H1 (cell line): Measurements from ENCODE around the gene LMBR1. TPM values are rescaled to one million over a fixed set of nuclear protein-coding genes. Genes with fewer than 3 reads are reported as not detected.
"Not testable (repeated sequence)": the region's sequence is repeated elsewhere in the genome, so short reads cannot be mapped to it uniquely, and the experiment has no call there.

Source experiments
- CTCF ChIA-PET: fragments of 300-600 bp; sonication (Branson Sonifier 250); formaldehyde crosslinking; loops from one replicate; lab custom pipeline; 2021; ENCODE audit not compliant: partially characterized antibody; lab: Charles Lee
- POLR2A ChIA-PET: fragments of 300-600 bp; sonication (Branson Sonifier 250); formaldehyde crosslinking; loops from one replicate; lab custom pipeline; 2021; ENCODE audit warnings: inconsistent platforms; ENCODE audit not compliant: partially characterized antibody; lab: Charles Lee
- DNase-seq, 2 experiments: peaks; one replicate each; pipeline versions ENCODE4 v3.0.0 to v3.0.0-alpha.2; 2010 to 2022; ENCODE audit warnings: low spot score in 2 of 2, low read depth in 1 of 2, mixed read lengths in 1 of 2
- FAIRE-seq: peaks from 2 replicates; lab custom pipeline; 2011; peaks lifted over from hg19 to GRCh38; lab: Jason Lieb, UNC
- H2AFZ ChIP-seq: 2 replicates; pipeline ENCODE4 v1.8.1; 2012; ENCODE audit warnings: low read length, inconsistent platforms
- H2AK5ac ChIP-seq: 2 replicates; pipeline ENCODE4 v1.6.1; 2013; ENCODE audit warnings: low read depth, low read length
- H2BK120ac ChIP-seq: replicated peaks from 2 replicates; pipeline ENCODE3; 2013; ENCODE audit warnings: low read depth, low read length, inconsistent platforms
- H2BK12ac ChIP-seq: 2 replicates; pipeline ENCODE4 v1.6.1; 2013; ENCODE audit warnings: low read depth, low read length
- H2BK15ac ChIP-seq: 2 replicates; pipeline ENCODE4 v1.6.1; 2013; ENCODE audit warnings: low read length
- H2BK20ac ChIP-seq: 2 replicates; pipeline ENCODE4 v1.6.1; 2013; ENCODE audit warnings: low read length
- H2BK5ac ChIP-seq: 2 replicates; pipeline ENCODE4 v1.6.1; 2013; ENCODE audit warnings: low read depth, low read length
- H3K14ac ChIP-seq: 2 replicates; pipeline ENCODE4 v1.6.1; 2013; ENCODE audit warnings: inconsistent platforms; ENCODE audit not compliant: insufficient read length
- H3K18ac ChIP-seq: 2 replicates; pipeline ENCODE4 v1.6.1; 2013; ENCODE audit warnings: low read length; ENCODE audit errors: extremely low read depth
- H3K23ac ChIP-seq: 2 replicates; pipeline ENCODE4 v1.6.1; 2013; ENCODE audit warnings: inconsistent platforms; ENCODE audit not compliant: insufficient read length
- H3K23me2 ChIP-seq: 2 replicates; pipeline ENCODE4 v1.6.1; 2013; ENCODE audit warnings: low read depth, low read length
- H3K27ac ChIP-seq: 2 replicates; pipeline ENCODE4 v1.6.1; 2011; ENCODE audit warnings: low read depth, low read length, inconsistent platforms
- H3K27me3 ChIP-seq, 4 experiments: replicated peaks in 1 of 4; 1 replicate in 1 of 4; 2 replicates in 3 of 4; pipeline versions ENCODE4 v1.6.1 to v1.8.1; 2011 to 2013; ENCODE audit warnings: low read length in 3 of 4, mild to moderate bottlenecking in 3 of 4, inconsistent platforms in 2 of 4, mixed read lengths in 2 of 4, moderate library complexity in 1 of 4; ENCODE audit not compliant: control insufficient read depth in 3 of 4, insufficient read depth in 3 of 4; ENCODE audit errors: extremely low read depth in 1 of 4
- H3K36me3 ChIP-seq, 4 experiments: 2 replicates each; pipeline versions ENCODE4 v1.6.1 to v1.8.1; 2011 to 2013; ENCODE audit warnings: mild to moderate bottlenecking in 4 of 4, low read length in 3 of 4, moderate library complexity in 2 of 4, control low read depth in 1 of 4, inconsistent platforms in 1 of 4; ENCODE audit not compliant: insufficient read depth in 4 of 4, control insufficient read depth in 2 of 4
- H3K4ac ChIP-seq: replicated peaks from 2 replicates; pipeline ENCODE3; 2013; ENCODE audit warnings: low read length, low read depth, mixed read lengths, inconsistent platforms; ENCODE audit not compliant: insufficient read length
- H3K4me1 ChIP-seq, 4 experiments: replicated peaks in 1 of 4; 1 replicate in 1 of 4; 2 replicates in 3 of 4; pipeline versions ENCODE4 v1.6.1 to v1.8.1; 2011 to 2013; ENCODE audit warnings: low read length in 3 of 4, inconsistent platforms in 2 of 4, mixed read lengths in 1 of 4; ENCODE audit not compliant: insufficient read depth in 4 of 4, control insufficient read depth in 3 of 4
- H3K4me2 ChIP-seq, 2 experiments: 2 replicates each; pipeline versions ENCODE4 v1.6.1 to v1.8.1; 2011 to 2013; ENCODE audit warnings: low read depth in 2 of 2, low read length in 2 of 2, control low read depth in 1 of 2, inconsistent platforms in 1 of 2, mild to moderate bottlenecking in 1 of 2; ENCODE audit not compliant: insufficient read depth in 1 of 2
- H3K4me3 ChIP-seq, 4 experiments: fragments of 200-600, 300-600 bp in 1 of 4; sonication (generic), shearing (Covaris generic), sonication (Bioruptor Twin) in 1 of 4; 2 replicates each; pipeline versions ENCODE4 v1.5.1 to v1.8.1; 2011 to 2016; ENCODE audit warnings: low read length in 4 of 4, low read depth in 3 of 4, control low read depth in 2 of 4, inconsistent platforms in 2 of 4, mild to moderate bottlenecking in 2 of 4, mixed read lengths in 1 of 4, moderate library complexity in 1 of 4; ENCODE audit not compliant: insufficient read depth in 2 of 4; ENCODE audit errors: extremely low read depth in 1 of 4
- H3K56ac ChIP-seq: replicated peaks from 2 replicates; pipeline ENCODE3; 2013; ENCODE audit warnings: low read depth, mild to moderate bottlenecking, mixed read lengths, low read length, inconsistent platforms; ENCODE audit not compliant: insufficient read length
- H3K79me1 ChIP-seq: 2 replicates; pipeline ENCODE4 v1.6.1; 2013; ENCODE audit warnings: low read depth, low read length, control low read depth
- H3K79me2 ChIP-seq, 2 experiments: 2 replicates each; pipeline versions ENCODE4 v1.6.1 to v1.8.1; 2012 to 2013; ENCODE audit warnings: low read length in 2 of 2, mild to moderate bottlenecking in 2 of 2, inconsistent platforms in 1 of 2; ENCODE audit not compliant: insufficient read depth in 2 of 2, control insufficient read depth in 1 of 2
- H3K9ac ChIP-seq, 4 experiments: replicated peaks in 1 of 4; 1 replicate in 1 of 4; 2 replicates in 3 of 4; pipeline versions ENCODE4 v1.6.1 to v1.8.1; 2011 to 2013; ENCODE audit warnings: low read depth in 3 of 4, low read length in 3 of 4, control low read depth in 2 of 4, mild to moderate bottlenecking in 2 of 4, moderate library complexity in 2 of 4, inconsistent platforms in 1 of 4; ENCODE audit errors: extremely low read depth in 1 of 4
- H3K9me3 ChIP-seq, 2 experiments: 2 replicates each; pipeline versions ENCODE4 v1.6.1 to v1.8.1; 2012 to 2013; ENCODE audit warnings: mild to moderate bottlenecking in 2 of 2, moderate library complexity in 2 of 2, control low read depth in 1 of 2, inconsistent platforms in 1 of 2, low read depth in 1 of 2, low read length in 1 of 2, mixed read lengths in 1 of 2; ENCODE audit not compliant: insufficient read depth in 2 of 2
- H4K20me1 ChIP-seq, 2 experiments: replicated peaks in 1 of 2; 2 replicates each; pipeline versions ENCODE3 to v1.8.1; 2011 to 2013; ENCODE audit warnings: inconsistent platforms in 2 of 2, low read length in 2 of 2, mild to moderate bottlenecking in 1 of 2; ENCODE audit not compliant: insufficient read depth in 2 of 2, control insufficient read depth in 1 of 2
- H4K5ac ChIP-seq: 2 replicates; pipeline ENCODE4 v1.6.1; 2013; ENCODE audit warnings: low read length, low read depth, mixed read lengths, inconsistent platforms; ENCODE audit not compliant: insufficient read length
- H4K8ac ChIP-seq: 2 replicates; pipeline ENCODE4 v1.8.0; 2013; ENCODE audit warnings: mild to moderate bottlenecking, moderate library complexity, low read length, inconsistent platforms; ENCODE audit not compliant: insufficient read depth; ENCODE audit errors: extremely low read depth
- H4K91ac ChIP-seq: replicated peaks from 2 replicates; pipeline ENCODE3; 2013; ENCODE audit warnings: low read length, mixed read lengths, inconsistent platforms; ENCODE audit not compliant: insufficient read length
- BACH1 ChIP-seq: IDR thresholded peaks from 2 replicates; pipeline ENCODE4 v1.6.1; 2012; ENCODE audit warnings: low read length, improper control_type of control experiment
- E2F6 ChIP-seq: IDR thresholded peaks from 2 replicates; pipeline ENCODE4 v1.6.1; 2012; ENCODE audit warnings: inconsistent platforms
- GTF2F1 ChIP-seq: IDR thresholded peaks from 2 replicates; pipeline ENCODE4 v1.6.1; 2012; ENCODE audit warnings: low read depth, low read length, improper control_type of control experiment, borderline replicate concordance
- NANOG ChIP-seq: IDR thresholded peaks from 2 replicates; pipeline ENCODE4 v1.6.1; 2011; ENCODE audit warnings: low read length, low read depth, mild to moderate bottlenecking, inconsistent platforms; ENCODE audit not compliant: insufficient read depth, poor library complexity, severe bottlenecking
- WGBS, 2 experiments: shearing (Covaris generic) in 1 of 2; methylation state at CpG; one replicate each; pipeline versions ENCODE4 v1.1.6 to v1.1.7; 2013 to 2015; ENCODE audit warnings: low lambda C conversion rate in 2 of 2, mixed read lengths in 2 of 2, inconsistent platforms in 1 of 2, low coverage in 1 of 2, missing lambda C conversion rate in 1 of 2; ENCODE audit not compliant: insufficient replicate concordance in 2 of 2, insufficient coverage in 1 of 2, insufficient read length in 1 of 2; ENCODE audit errors: extremely low coverage in 1 of 2, missing lambda C conversion rate in 1 of 2; 5-methylcytosine and 5-hydroxymethylcytosine counted together
- polyA plus RNA-seq, 7 experiments: library from polyadenylated mRNA; depleted of rRNA in 3 of 7; stranded (reverse) in 5 of 7; unstranded in 2 of 7; fragments of >200 nt in 5 of 7; fragments of 200-250 nt in 2 of 7; gene quantifications; 1 replicate in 5 of 7; 2 replicates in 1 of 7; 4 replicates in 1 of 7; pipeline versions ENCODE4 v1.2.1 to v1.2.3, GENCODE V29; 2011 to 2013; ENCODE audit warnings: missing spikeins in 2 of 7, mixed read lengths in 2 of 7
- total RNA-seq: library from RNA; stranded (reverse); fragmentation: NEBNext Ultra II Directional; extraction: Animal tissue kit (Norgen Biotek cat#: 25700); gene quantifications from 2 replicates; pipeline ENCODE4 v1.2.1, GENCODE V29; 2021

Gene LMBR1
- total and polyA plus RNA-seq, 2 of the 8 experiments (the other 6 are each of a cell fraction or from before 2014, with no cell fraction given) = 15.1 to 70.4 TPM

GRCh38 chr7:156927571-156928405, 34.8 kb upstream of the LMBR1 start (continued):
- TF ChIP-seq E2F6 (no peak), BACH1 (no peak), NANOG (no peak), GTF2F1 (no peak)
- TF ChIP-seq, all 59 proteins: peak for 0

GRCh38 chr7:156925821-156926220, 32.8 kb upstream of the LMBR1 start:
- H4K8ac ChIP-seq, H3K79me2 ChIP-seq, H3K9me3 ChIP-seq, POLR2A ChIA-PET, H3K4me3 ChIP-seq, H3K36me3 ChIP-seq, H3K56ac ChIP-seq, H2BK20ac ChIP-seq, H3K4me2 ChIP-seq, H4K5ac ChIP-seq, H2BK12ac ChIP-seq, H3K23me2 ChIP-seq, DNase-seq, H3K4me1 ChIP-seq, H3K18ac ChIP-seq, FAIRE-seq, H3K9ac ChIP-seq, H3K79me1 ChIP-seq, H3K27ac ChIP-seq, H3K27me3 ChIP-seq, H3K4ac ChIP-seq, H2AFZ ChIP-seq, H3K23ac ChIP-seq, H4K91ac ChIP-seq, H2BK15ac ChIP-seq, H4K20me1 ChIP-seq, H2BK5ac ChIP-seq, H2AK5ac ChIP-seq, H2BK120ac ChIP-seq, H3K14ac ChIP-seq: not testable (repeated sequence)
- CTCF ChIA-PET = interaction anchor here (1.0 kb wide), 1 partner anchor 19 kb away, joined by 3 read pairs; no protein-coding TSS in a partner anchor
- WGBS, 2 experiments = 88% methylated on average over 12 of the region's 12 CpGs; no CpG with 5 or more reads in 1 of the 2 experiments
